T-helper 17 cell (primary cell): ENCODE data around the gene IMMP2L. TPM values are rescaled to one million over a fixed set of nuclear protein-coding genes. Genes with fewer than 3 reads are reported as not detected.

Experiments
- ATAC-seq: fragments of 150-1000 bp; cut with Tn5 transposase; 2 replicates; pipeline ENCODE4 v1.10.0; 2021; ENCODE audit warnings: mild to moderate bottlenecking, moderate library complexity
- DNase-seq, 3 donors: peaks; one replicate each; pipeline versions ENCODE4 v3.0.0 to v3.0.0-alpha.2; 2020 to 2021
- H3K9me3 ChIP-seq: one replicate; pipeline ENCODE4 v1.7.0; 2013; ENCODE audit warnings: low read length, mild to moderate bottlenecking; ENCODE audit not compliant: control insufficient read depth, poor library complexity, severe bottlenecking
- H3K27ac Mint-ChIP-seq: one replicate; pipeline ENCODE4 v1.8.0; 2022; ENCODE audit warnings: mild to moderate bottlenecking, moderate library complexity, mixed read lengths
- H3K27me3 Mint-ChIP-seq: one replicate; pipeline ENCODE4 v1.8.0; 2022; ENCODE audit warnings: mixed read lengths
- H3K36me3 Mint-ChIP-seq: one replicate; pipeline ENCODE4 v1.8.0; 2022; ENCODE audit warnings: low read depth, mixed read lengths
- H3K4me1 Mint-ChIP-seq: one replicate; pipeline ENCODE4 v1.8.0; 2022; ENCODE audit warnings: mild to moderate bottlenecking, mixed read lengths
- H3K4me3 Mint-ChIP-seq: one replicate; pipeline ENCODE4 v1.8.0; 2022; ENCODE audit warnings: mild to moderate bottlenecking, moderate library complexity, mixed read lengths
- total RNA-seq, 4 donors: library from RNA in 2 of 4; stranded (reverse) in 2 of 4; gene quantifications; one replicate each; pipeline ENCODE4 v1.2.3 and lab custom pipeline; 2022 to 2026

The IMMP2L gene
- total RNA-seq, 2 donors from 2014 or later: 17.9 to 19.9 TPM

DNA sequence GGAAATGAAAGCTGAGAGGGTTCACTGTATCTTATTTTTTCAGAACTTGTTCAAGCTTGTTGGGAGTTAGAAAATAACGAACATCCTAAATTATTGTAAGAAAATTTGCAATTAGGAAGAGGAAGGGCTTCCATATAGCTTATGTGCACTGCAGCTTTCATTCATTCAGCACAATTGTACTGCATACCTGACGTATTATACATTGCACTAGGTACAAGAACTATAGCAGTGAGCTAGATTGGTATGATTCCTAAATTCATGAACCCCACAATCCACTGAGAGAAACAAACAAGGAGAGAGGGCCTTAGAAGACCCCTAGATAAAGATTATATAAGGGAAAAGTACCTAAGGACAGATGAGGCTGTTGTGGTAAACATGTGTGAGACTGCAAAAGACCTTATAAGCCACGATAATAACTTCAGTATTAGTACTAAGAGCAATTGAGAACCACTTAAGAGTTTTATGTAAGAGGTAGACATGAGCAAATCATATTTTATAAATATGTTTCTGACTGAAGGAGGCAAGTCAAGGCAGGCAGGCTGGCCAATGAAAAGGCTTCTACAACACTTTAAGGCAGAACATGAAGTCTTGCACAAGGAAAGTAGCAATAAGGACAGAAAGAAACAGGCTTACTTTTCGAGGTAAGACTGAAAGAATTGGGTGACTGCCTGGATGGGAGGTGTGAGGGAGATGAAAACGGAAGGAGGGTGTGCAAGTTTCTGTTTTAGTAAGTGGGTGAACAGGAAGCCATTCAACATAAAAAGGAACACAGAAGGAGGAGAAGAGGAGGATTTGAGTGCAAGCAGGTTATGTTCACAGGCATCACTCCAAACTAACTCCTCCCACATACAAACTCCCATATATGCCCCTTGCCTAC lies 549.3 kb downstream of the IMMP2L start:
- H3K27ac Mint-ChIP-seq: peak overlapping the region; percentile 98
- no peaks in the 10 kb centered on the region for H3K27me3 Mint-ChIP-seq
- ATAC-seq: peak; percentile 87
- H3K4me3 Mint-ChIP-seq: peak overlapping the region; percentile 90
- no peak for DNase-seq
- H3K36me3 Mint-ChIP-seq: no peaks in the 10 kb centered on the region
- no peaks in the 10 kb centered on the region for H3K9me3 ChIP-seq
- peaks cover 44% of the 10 kb centered on the region for H3K4me1 Mint-ChIP-seq

DNA sequence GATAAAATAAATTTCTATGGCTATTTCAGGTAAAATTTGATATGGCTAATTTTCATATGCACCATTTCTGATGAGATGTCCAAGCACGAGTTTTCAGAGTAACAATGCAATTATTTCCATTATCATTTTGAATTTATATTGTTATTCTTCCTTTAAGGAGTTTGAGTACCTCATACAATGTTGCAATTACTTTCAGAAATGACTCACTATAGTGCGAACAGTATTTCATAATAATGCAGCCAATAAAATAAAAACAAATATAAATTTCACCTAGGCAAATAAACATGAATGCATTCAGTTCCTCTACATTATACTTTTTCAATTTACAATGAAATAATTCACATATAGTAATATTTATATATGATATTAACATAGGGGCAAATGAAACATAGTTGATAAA lies 550.1 kb downstream of the IMMP2L start:
- ATAC-seq (no peak), DNase-seq (no peak)
- peak overlapping the region; percentile 90 for H3K4me3 Mint-ChIP-seq
- H3K9me3 ChIP-seq: no peaks in the 10 kb centered on the region
- no peaks in the 10 kb centered on the region for H3K27me3 Mint-ChIP-seq
- peak overlapping the region; percentile 98 for H3K27ac Mint-ChIP-seq
- H3K36me3 Mint-ChIP-seq: no peaks in the 10 kb centered on the region
- H3K4me1 Mint-ChIP-seq: peaks cover 42% of the 10 kb centered on the region

DNA sequence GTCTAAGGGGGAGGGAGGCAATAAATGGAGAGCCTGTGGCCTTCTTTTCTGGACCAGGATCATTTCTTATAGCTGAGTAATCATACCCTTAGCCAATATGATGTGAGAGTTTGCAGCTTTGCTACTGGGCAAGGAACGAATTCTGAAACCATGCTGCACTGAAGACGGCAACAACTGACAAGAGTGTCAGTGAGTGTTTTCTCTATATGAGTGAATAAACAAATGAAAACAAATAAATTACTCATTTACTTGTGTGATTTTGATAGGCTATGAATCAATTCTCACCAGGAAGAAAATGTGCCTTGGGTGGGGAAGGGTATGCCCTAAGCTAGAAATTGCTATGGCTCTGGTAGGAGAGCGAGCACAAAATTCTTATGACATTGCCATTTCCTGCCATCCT lies 550.8 kb downstream of the IMMP2L start:
- H3K36me3 Mint-ChIP-seq: no peaks in the 10 kb centered on the region

DNA sequence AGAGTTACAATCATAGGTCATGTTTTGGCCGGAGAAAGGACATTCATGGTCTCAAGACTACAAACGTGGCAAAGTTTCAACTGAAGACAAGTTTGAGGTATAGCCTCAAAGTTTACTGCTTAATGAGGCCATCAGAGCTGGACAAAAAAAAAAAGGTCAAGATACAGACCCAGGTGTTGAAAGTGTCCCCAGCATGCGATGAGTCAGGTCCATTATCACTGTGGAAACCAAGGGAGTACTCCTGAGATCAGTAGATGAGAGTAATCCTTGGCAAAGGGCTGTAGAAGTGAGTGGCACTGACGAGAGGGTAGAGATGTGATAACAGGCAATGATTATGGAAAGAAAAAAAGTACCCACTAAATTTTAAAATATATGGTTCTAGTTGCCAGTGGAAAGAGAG lies 551.5 kb downstream of the IMMP2L start:
- H3K9me3 ChIP-seq: no peaks in the 10 kb centered on the region
- Mint-ChIP-seq H3K4me1 (peaks cover 42% of the 10 kb centered on the region), H3K27ac (peak overlapping the region; percentile 98), H3K27me3 (no peaks in the 10 kb centered on the region), H3K36me3 (no peaks in the 10 kb centered on the region), H3K4me3 (peak overlapping the region; percentile 70)
- no peak for DNase-seq
- no peak for ATAC-seq

More for the DNA sequence above, 550.8 kb downstream of the IMMP2L start:
- Mint-ChIP-seq H3K27me3 (no peaks in the 10 kb centered on the region), H3K4me1 (peaks cover 42% of the 10 kb centered on the region), H3K4me3 (peak overlapping the region; percentile 70), H3K27ac (peak overlapping the region; percentile 98)
- DNase-seq (no peak), ATAC-seq (no peak)
- no peaks in the 10 kb centered on the region for H3K9me3 ChIP-seq

DNA sequence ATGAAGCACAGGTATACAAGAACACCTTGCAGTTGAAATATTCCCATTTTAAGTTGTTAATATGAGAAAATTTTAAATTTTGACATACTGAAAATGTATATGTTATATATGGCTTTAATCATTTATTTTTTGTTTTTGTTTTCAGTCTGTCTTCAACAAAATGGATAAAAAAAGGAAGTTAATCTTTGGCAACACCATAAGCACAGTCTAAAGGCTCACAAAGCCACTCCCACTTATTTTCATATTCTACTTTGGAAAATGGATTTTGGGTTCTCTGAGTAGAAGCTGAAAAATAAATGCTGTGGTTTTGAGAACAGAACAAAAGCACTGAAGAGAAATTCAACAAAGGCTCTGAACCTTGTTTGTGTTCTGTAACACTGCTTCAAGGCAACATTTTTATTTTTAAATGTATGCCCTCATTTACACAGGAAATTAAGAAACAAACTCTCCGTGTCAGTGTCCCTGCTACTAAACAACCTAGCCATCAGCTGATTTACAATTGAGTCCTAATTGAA lies 552.7 kb downstream of the IMMP2L start:
- H3K27ac Mint-ChIP-seq: peak overlapping the region; percentile 98
- peaks cover 33% of the 10 kb centered on the region for H3K4me1 Mint-ChIP-seq
- no peaks in the 10 kb centered on the region for H3K9me3 ChIP-seq
- H3K27me3 Mint-ChIP-seq: no peaks in the 10 kb centered on the region
- H3K4me3 Mint-ChIP-seq: peak overlapping the region; percentile 70
- DNase-seq: no peak
- ATAC-seq: no peak
- H3K36me3 Mint-ChIP-seq: no peaks in the 10 kb centered on the region

DNA sequence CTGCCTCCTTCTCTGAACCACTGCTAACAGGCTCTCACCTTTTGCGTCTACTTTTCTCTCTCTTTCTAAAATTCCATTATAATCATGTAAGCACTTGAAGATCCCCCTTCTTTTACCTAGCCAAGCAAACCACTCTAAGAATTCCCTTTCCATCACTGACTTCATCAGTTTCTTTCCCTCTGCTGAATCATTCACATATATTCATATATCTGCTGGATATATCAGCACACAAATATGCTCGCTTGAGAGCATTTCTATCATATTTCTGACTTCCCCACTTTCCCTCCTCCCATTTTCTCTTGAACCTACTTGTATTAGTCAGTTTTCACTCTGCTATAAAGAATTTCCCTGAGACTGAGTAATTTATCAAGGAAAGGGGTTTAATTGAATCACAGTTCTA lies 555.6 kb downstream of the IMMP2L start:
- H3K9me3 ChIP-seq: no peaks in the 10 kb centered on the region
- ATAC-seq (no peak), DNase-seq (no peak)
- H3K4me1 Mint-ChIP-seq: peaks cover 16% of the 10 kb centered on the region
- H3K36me3 Mint-ChIP-seq: peaks cover 2% of the 10 kb centered on the region
- no peak overlapping the region for H3K27ac Mint-ChIP-seq
- no peak overlapping the region for H3K4me3 Mint-ChIP-seq
- no peaks in the 10 kb centered on the region for H3K27me3 Mint-ChIP-seq

DNA sequence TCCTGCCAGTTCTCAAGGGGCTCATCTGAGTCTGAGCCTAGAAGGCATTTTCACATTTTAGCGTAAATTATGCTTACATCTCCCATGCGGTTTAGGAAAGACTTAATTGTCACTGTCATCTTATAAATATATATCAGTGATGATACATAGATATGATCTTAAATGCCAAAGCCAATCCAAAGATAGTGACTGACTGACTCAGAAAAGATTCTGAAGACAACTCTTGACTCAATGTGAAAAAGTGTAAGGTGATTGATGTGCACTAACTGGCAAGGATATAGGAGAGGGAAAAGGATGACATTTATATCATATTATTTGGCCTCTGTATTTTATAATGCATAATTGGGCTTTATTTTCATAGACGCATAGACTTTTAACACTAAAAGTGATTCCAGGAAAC lies 556.3 kb downstream of the IMMP2L start:
- H3K27me3 Mint-ChIP-seq: no peaks in the 10 kb centered on the region
- H3K9me3 ChIP-seq: no peaks in the 10 kb centered on the region
- ATAC-seq: no peak
- H3K4me3 Mint-ChIP-seq: no peak overlapping the region
- peaks cover 2% of the 10 kb centered on the region for H3K36me3 Mint-ChIP-seq
- no peak overlapping the region for H3K27ac Mint-ChIP-seq
- no peak for DNase-seq
- peaks cover 12% of the 10 kb centered on the region for H3K4me1 Mint-ChIP-seq

DNA sequence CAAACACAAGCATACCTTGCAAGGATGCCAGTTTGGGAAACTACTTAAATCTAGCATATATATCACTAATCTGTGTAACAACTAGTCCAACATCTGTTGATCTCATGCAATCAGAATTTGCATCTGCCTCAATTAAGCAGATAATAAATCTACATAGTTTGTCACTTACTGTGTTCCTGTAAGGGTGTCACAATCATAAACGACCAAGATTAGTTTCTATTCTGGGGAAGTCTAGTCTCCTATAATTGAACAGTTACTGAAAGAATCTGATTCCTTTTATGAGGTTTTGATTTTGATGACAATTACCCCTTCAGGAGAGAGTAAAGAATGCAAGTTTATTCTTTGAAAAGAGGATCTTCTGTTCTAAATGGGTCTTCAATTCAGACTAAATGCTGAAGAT lies 556.8 kb downstream of the IMMP2L start:
- ATAC-seq: no peak
- Mint-ChIP-seq H3K36me3 (peaks cover 2% of the 10 kb centered on the region), H3K4me3 (no peak overlapping the region), H3K27me3 (no peaks in the 10 kb centered on the region), H3K27ac (no peak overlapping the region), H3K4me1 (peaks cover 6% of the 10 kb centered on the region)
- DNase-seq: no peak
- no peaks in the 10 kb centered on the region for H3K9me3 ChIP-seq

DNA sequence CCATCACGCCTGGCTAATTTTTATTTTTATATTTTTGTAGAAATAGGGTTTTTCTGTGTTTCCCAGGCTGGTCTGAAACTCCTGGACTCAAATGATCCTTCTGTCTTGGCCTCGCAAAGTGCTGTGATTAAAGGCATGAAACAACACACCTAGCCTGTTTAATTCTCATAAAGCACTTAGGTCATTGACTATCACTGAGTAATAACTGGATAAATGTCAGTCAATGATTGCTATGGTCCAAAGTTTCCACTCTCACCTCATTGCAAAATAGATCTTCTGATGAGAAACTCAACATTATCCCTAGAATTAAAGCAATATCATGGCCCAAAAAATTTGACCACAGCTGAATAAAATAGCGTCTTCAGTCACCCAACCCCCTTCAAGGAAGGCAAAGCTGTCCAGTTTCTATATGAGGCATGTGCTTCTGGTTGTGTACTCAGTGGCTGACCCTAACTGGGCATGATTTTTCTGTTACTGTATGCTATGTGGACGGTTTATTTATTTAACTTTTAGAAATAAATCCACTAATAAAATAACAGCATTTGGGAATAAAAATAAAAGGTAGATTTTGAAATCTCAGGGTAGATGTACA lies 557.9 kb downstream of the IMMP2L start:
- ATAC-seq (no peak), DNase-seq (no peak)
- Mint-ChIP-seq H3K4me1 (peaks cover 3% of the 10 kb centered on the region), H3K27me3 (no peaks in the 10 kb centered on the region), H3K4me3 (no peak overlapping the region), H3K36me3 (peaks cover 2% of the 10 kb centered on the region), H3K27ac (no peak overlapping the region)
- H3K9me3 ChIP-seq: no peaks in the 10 kb centered on the region

DNA sequence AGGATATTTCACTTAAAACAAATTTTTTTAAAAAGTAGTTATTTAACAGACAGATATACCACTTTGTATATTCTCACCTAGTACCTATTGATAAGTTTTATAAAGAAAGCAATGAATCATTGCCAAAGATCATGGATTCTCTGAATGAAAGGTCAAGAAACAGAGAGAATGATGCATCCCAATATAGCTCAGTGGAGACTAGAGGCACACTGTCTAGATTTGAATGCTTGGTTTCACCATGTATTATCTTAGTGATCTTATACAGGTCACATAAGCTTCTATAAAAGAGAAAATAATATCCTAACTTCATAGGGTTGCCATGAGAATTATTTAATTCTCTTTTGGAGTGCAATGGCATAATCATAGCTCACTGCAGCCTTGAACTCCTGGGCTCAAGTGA lies 558.4 kb downstream of the IMMP2L start:
- Mint-ChIP-seq H3K27ac (no peak overlapping the region), H3K36me3 (peaks cover 2% of the 10 kb centered on the region), H3K4me3 (no peak overlapping the region), H3K27me3 (no peaks in the 10 kb centered on the region), H3K4me1 (peaks cover 3% of the 10 kb centered on the region)
- no peaks in the 10 kb centered on the region for H3K9me3 ChIP-seq
- ATAC-seq (no peak), DNase-seq (no peak)

DNA sequence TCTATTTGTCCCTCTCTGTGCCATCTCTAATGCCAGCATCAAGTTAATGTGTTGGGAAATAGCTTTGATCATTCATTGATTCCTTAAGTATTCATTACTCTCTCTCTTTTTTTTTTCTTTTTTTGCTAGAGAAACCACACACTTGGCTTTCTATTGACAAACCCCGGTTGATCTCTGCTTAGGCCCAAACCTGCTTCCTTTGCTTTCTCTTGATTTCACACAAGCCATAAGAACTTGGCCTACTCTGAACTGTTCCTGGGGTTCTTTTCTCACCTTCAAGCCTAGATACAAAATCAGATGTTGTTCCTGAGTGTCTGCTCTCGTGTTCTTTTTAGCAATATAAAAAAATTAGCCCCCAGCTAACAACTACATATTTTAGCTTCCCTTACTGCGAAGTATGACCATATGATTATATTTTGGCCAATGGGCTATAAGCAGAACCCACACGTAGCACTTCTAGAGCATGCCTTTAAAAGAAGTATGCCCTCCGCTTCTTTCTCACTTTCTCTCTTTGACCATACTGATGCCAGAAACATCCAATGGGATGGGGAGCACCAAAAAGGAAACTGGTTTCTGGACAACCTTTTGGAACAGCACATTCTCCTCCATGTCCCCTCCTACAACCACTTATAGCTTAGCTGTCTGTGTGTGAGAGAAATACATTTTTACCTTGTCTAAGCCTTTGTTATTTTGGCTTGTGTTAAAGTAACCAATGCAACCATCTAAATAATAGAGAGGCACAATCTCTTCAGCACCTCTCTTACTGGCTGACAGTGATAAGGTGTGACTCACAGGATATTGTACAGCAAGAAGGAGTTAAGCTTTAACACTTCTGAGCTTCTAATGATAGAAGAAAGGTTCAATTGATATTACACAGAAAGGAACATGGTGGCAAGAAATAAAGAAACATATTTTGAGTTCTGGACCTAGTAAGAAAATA lies 568.0 kb downstream of the IMMP2L start:
- no peaks in the 10 kb centered on the region for H3K9me3 ChIP-seq
- ATAC-seq (peak; percentile 53), DNase-seq (no peak)
- H3K27me3 Mint-ChIP-seq: no peaks in the 10 kb centered on the region
- no peaks in the 10 kb centered on the region for H3K36me3 Mint-ChIP-seq
- H3K4me3 Mint-ChIP-seq: no peak overlapping the region
- H3K4me1 Mint-ChIP-seq: peaks cover 17% of the 10 kb centered on the region
- peak overlapping the region; percentile 35 for H3K27ac Mint-ChIP-seq

DNA sequence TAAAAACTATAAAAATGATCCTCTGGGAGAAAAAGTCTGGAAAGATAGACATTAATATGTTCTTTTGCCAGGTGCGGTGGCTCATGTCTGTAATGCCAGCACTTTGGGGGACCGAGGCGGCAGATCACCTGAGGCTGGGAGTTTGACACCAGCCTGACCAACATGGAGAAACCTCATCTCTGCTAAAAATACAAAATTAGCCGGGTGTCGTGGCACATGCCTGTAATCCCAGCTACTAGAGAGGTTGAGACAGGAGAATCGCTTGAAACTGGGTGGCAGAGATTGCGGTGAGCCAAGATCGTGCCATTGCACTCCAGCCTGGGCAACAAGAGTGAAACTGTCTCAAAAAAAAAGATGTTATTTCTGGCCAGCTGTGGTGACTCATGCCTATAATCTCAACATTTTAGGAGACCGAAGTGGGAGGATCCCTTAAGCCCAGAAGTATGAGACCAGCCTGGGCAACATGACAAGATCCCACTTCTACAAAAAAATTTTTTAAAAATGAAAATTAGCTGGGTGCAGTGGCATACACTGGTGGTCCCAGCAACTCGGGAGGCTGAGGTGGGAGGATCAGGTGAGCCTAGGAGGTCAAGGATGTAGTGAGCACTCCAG lies 573.3 kb downstream of the IMMP2L start:
- no peak overlapping the region for H3K27ac Mint-ChIP-seq
- DNase-seq: no peak
- no peaks in the 10 kb centered on the region for H3K36me3 Mint-ChIP-seq
- no peak overlapping the region for H3K4me3 Mint-ChIP-seq
- H3K4me1 Mint-ChIP-seq: peaks cover 12% of the 10 kb centered on the region
- H3K27me3 Mint-ChIP-seq: no peaks in the 10 kb centered on the region
- no peak for ATAC-seq
- H3K9me3 ChIP-seq: no peaks in the 10 kb centered on the region
